Esophagus muscularis mucosa (tissue), 3 donors: ENCODE measurements around the gene PSMD12.

Source experiments
- CTCF ChIP-seq, 3 experiments: fragments of 200-600 bp in 2 of 3; fragments of 450-650 bp in 1 of 3; sonication (generic) in 2 of 3; IDR thresholded peaks; one replicate each; pipeline ENCODE4 v1.5.1; 2017 to 2019; ENCODE audit warnings: antibody characterized with exemption in 3 of 3, mild to moderate bottlenecking in 2 of 3, moderate library complexity in 1 of 3
- POLR2A ChIP-seq: fragments of 450-650 bp; IDR thresholded peaks from one replicate; pipeline ENCODE4 v1.6.1; 2017; ENCODE audit warnings: antibody characterized with exemption, moderate library complexity, mild to moderate bottlenecking, low read depth

GRCh38 chr17:67374329-67375053 is 8.1 kb upstream of the PSMD12 start:
- TF ChIP-seq CTCF (IDR thresholded peaks at IDR 0.05) (peak; percentile 75 to 88 (median 79)), POLR2A (no peak)
